H7 (cell line): ENCODE data around the gene LGALS1. TPM values are rescaled to one million over a fixed set of nuclear protein-coding genes. Genes with fewer than 3 reads are reported as not detected.
"Not testable (repeated sequence)": the region's sequence is repeated elsewhere in the genome, so short reads cannot be mapped to it uniquely, and the experiment has no call there.

Experiments used
- DNase-seq: peaks from one replicate; pipeline ENCODE4 v3.0.0; 2012
- H3K27me3 ChIP-seq: 2 replicates; pipeline ENCODE4 v1.6.0; 2011; ENCODE audit warnings: mild to moderate bottlenecking, low read length; ENCODE audit not compliant: control insufficient read depth, insufficient read depth
- H3K36me3 ChIP-seq: replicated peaks from 2 replicates; pipeline ENCODE4 v1.5.1; 2011; ENCODE audit warnings: low read length; ENCODE audit not compliant: control insufficient read depth, insufficient read depth
- H3K4me3 ChIP-seq: 2 replicates; pipeline ENCODE4 v1.5.1; 2011; ENCODE audit warnings: low read depth, mild to moderate bottlenecking, control low read depth, low read length, moderate library complexity; ENCODE audit not compliant: insufficient read depth
- total RNA-seq: library from RNA; depleted of rRNA; stranded (reverse); fragments of >200 nt; shearing (Covaris generic); gene quantifications from 2 replicates; pipeline ENCODE4 v1.2.3, GENCODE V29; 2014

Gene LGALS1
- total RNA-seq, 1 experiment from 2014 or later = 206 TPM

- H3K36me3 ChIP-seq = peaks cover 35% of the 10 kb centered on the region
- no peak overlapping the region for H3K4me3 ChIP-seq
- no peak for DNase-seq
- H3K27me3 ChIP-seq = no peaks in the 10 kb centered on the region
Observed at GRCh38 chr22:37650463-37651136, 24.8 kb upstream of the LGALS1 start.

- H3K27me3 ChIP-seq = no peaks in the 10 kb centered on the region
- no peak overlapping the region for H3K4me3 ChIP-seq
- peaks cover 25% of the 10 kb centered on the region for H3K36me3 ChIP-seq
- no peak for DNase-seq
Observed at GRCh38 chr22:37654563-37655251, 20.7 kb upstream of the LGALS1 start.

GRCh38 chr22:37655252-37655563 is 20.2 kb upstream of the LGALS1 start:
- no peak for DNase-seq
- Histone ChIP-seq H3K4me3 (no peak overlapping the region), H3K36me3 (peaks cover 20% of the 10 kb centered on the region), H3K27me3 (no peaks in the 10 kb centered on the region)

GRCh38 chr22:37656583-37656982 is 18.9 kb upstream of the LGALS1 start:
- not testable (repeated sequence) for DNase-seq, H3K4me3 ChIP-seq, H3K27me3 ChIP-seq
- peaks cover 11% of the 10 kb centered on the region for H3K36me3 ChIP-seq

GRCh38 chr22:37657590-37658132 is 17.8 kb upstream of the LGALS1 start:
- Histone ChIP-seq H3K4me3 (peak overlapping the region; percentile 86), H3K36me3 (peaks cover 8% of the 10 kb centered on the region), H3K27me3 (no peaks in the 10 kb centered on the region)
- DNase-seq = peak; percentile 77

GRCh38 chr22:37658133-37659065 is 17.0 kb upstream of the LGALS1 start, which contains the start of gene PDXP:
Gene PDXP (plus strand): TSS chr22:37658723. CDS start chr22:37658783, 60 bp downstream.
- no peaks in the 10 kb centered on the region for H3K27me3 ChIP-seq
- H3K36me3 ChIP-seq = peaks cover 4% of the 10 kb centered on the region
- DNase-seq = peak; percentile 99
- H3K4me3 ChIP-seq = peak within 1 kb of the TSS; percentile 86

- no peak for DNase-seq
- no peaks in the 10 kb centered on the region for H3K27me3 ChIP-seq
- peak overlapping the region; percentile 86 for H3K4me3 ChIP-seq
Observed at GRCh38 chr22:37659066-37659896, 16.2 kb upstream of the LGALS1 start.

GRCh38 chr22:37659897-37660708 is 15.3 kb upstream of the LGALS1 start:
- H3K36me3 ChIP-seq = no peaks in the 10 kb centered on the region; the same call in 1 of the 2 replicates

More at GRCh38 chr22:37659066-37659896, 16.2 kb upstream of the LGALS1 start:
- no peaks in the 10 kb centered on the region; the same call in none of the 2 replicates for H3K36me3 ChIP-seq

GRCh38 chr22:37660709-37661045 is 14.8 kb upstream of the LGALS1 start:
- no peaks in the 10 kb centered on the region for H3K27me3 ChIP-seq
- DNase-seq = no peak
- peaks cover 2% of the 10 kb centered on the region; the same call in 1 of the 2 replicates for H3K36me3 ChIP-seq
- H3K4me3 ChIP-seq = no peak overlapping the region

More at GRCh38 chr22:37659897-37660708, 15.3 kb upstream of the LGALS1 start:
- Histone ChIP-seq H3K4me3 (peak overlapping the region; percentile 86), H3K27me3 (no peaks in the 10 kb centered on the region)
- no peak for DNase-seq

- Histone ChIP-seq H3K4me3 (no peak overlapping the region), H3K36me3 (peaks cover 4% of the 10 kb centered on the region), H3K27me3 (no peaks in the 10 kb centered on the region)
- no peak for DNase-seq
Observed at GRCh38 chr22:37661160-37661924, 14.1 kb upstream of the LGALS1 start.

GRCh38 chr22:37662039-37662438 is 13.4 kb upstream of the LGALS1 start:
- H3K4me3 ChIP-seq = no peak overlapping the region
- H3K27me3 ChIP-seq = no peaks in the 10 kb centered on the region
- no peak for DNase-seq
- H3K36me3 ChIP-seq = peaks cover 4% of the 10 kb centered on the region

- Histone ChIP-seq H3K36me3 (peaks cover 4% of the 10 kb centered on the region), H3K4me3 (no peak overlapping the region), H3K27me3 (no peaks in the 10 kb centered on the region)
- no peak for DNase-seq
Observed at GRCh38 chr22:37663521-37664140, 11.8 kb upstream of the LGALS1 start.
